GM10248 (cell line): ENCODE results near the gene ERO1B.

ENCODE experiments used
- CTCF ChIA-PET: fragments of 300-600 bp; sonication (Branson Sonifier 250); formaldehyde crosslinking; extraction: SDS; loops from one replicate; lab custom pipeline; 2021; ENCODE audit warnings: antibody characterized with exemption; lab: Yijun Ruan, JAX
- POLR2A ChIA-PET: fragments of 350-650 bp; sonication (Branson Sonifier 250); formaldehyde crosslinking; extraction: SDS; loops from one replicate; lab custom pipeline; 2020; ENCODE audit warnings: antibody characterized with exemption; lab: Yijun Ruan, JAX
- DNase-seq: peaks from one replicate; pipeline ENCODE4 v3.0.0; 2012; ENCODE audit errors: extremely low spot score
- CTCF ChIP-seq: IDR thresholded peaks from 2 replicates; pipeline ENCODE4 v1.5.1; 2012; ENCODE audit warnings: mild to moderate bottlenecking, low read depth; ENCODE audit errors: extremely low read depth, missing control alignments, control extremely low read depth

ERO1B gene

DNA sequence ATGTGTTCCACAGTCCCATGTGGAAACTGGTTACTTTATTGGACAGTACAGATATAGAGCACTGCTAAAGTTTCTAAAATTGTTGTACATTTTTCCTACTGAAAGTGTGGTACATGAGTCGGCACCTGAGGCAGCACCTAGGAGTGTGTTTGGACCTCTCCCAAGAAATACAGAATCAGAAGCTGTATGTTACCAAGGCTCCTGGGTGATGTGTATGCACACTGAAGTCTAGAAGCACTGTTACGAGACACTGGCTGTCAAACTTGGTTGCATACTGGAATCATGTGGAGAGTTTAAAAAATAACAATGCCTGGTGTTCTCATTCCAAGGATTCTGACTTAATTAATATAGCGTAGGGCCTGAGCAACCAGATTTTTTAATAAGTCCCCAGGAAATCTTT lies 46.6 kb downstream of the ERO1B start:
- ChIA-PET CTCF (no interaction called here), POLR2A (no interaction called here)
- no peak for TF ChIP-seq CTCF
- DNase-seq = no peak

DNA sequence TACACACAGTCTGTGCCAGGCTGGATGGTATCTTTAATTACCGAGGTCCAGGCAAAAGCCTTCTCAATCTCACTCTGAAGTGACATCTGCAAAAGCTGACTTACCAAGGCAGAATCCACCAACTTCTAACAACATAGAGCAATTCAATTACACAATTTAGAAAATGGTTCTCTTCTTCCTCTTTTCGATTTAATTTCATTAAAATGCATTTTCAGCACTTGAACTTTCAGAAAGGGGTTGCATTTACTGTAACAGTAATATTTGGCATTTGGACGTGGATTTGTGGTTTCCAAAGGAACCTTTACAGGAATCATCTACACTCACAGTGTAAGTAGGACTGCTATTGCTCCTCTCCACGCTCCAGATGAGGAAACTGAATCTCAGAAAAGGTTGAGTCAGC lies 53.3 kb downstream of the ERO1B start:
- no peak for DNase-seq

GRCh38 chr1:236222632-236223031 lies 59.1 kb downstream of the ERO1B start:
- POLR2A ChIA-PET = no interaction called here
- CTCF ChIA-PET = interaction anchor here (0.7 to 1.1 kb wide), 2 partner anchors 16 to 18 kb away, joined by 3 read pairs; no protein-coding TSS in a partner anchor
- TF ChIP-seq CTCF = no peak
- DNase-seq = no peak

More for the DNA sequence above, 53.3 kb downstream of the ERO1B start:
- TF ChIP-seq CTCF = no peak
- ChIA-PET POLR2A (no interaction called here), CTCF (interaction anchor here (1.3 kb wide), 1 partner anchor 10 kb away, joined by 4 read pairs; no protein-coding TSS in a partner anchor)

DNA sequence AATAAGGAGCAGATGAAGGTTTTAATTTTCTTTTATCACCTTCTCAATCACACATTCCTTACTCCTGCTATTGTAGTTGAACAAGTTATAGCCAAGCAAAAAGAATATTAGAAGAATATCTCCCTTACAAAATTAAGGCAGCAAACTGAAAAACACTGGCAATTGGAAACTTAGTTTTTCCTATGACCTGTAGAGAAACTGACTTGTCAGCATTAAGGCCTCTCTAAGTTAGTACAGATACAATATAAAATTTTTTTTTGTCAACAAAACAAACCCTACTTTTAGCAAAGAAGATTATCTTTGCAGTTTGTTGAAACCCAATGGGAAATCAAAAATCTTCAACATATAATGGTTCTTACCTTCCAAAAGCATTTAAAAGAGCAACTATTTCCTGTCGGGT lies 61.3 kb downstream of the ERO1B start:
- no peak for TF ChIP-seq CTCF
- CTCF ChIA-PET = no interaction called here
- POLR2A ChIA-PET = no interaction called here
- DNase-seq = no peak

DNA sequence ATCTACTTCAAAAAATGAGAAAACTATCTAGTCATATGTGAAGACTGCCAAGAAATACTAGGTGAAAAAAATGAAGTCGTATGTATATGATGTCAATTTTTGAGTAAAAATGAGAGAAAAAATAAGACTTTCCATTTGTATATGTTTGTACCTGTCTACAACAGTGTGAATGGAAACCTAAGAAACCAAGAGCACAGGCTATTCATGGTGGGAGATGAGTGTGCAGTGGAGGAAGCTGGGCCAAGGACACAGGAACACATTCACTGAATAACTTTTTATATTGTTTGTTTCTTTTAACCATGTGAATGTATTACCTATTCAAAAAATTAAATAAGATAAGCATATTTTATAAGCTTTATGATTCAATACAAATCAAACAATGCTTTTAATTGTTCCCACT lies 67.0 kb downstream of the ERO1B start:
- ChIA-PET POLR2A (no interaction called here), CTCF (no interaction called here)
- DNase-seq = no peak
- no peak for TF ChIP-seq CTCF

DNA sequence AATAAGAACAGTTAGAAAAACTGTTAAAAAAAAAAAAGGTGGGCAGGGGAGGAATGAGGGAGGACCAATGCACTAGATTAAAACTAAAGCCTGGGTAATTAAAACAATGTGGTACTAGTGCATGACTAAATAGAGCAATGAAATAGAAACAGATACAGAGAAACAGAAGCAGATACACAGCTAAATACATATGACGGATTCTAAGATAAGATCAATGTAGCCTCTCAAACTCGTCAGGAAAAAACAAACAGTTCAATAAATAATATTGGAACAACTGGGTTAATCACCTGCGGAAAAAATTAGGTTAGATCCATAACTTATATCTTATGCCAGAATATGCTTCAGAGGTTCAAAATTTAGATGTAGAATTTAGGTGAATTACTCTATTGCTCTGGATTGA lies 68.2 kb downstream of the ERO1B start:
- ChIA-PET CTCF (no interaction called here), POLR2A (no interaction called here)
- no peak for TF ChIP-seq CTCF
- DNase-seq = no peak
